IgD-negative memory B cell (primary cell): Measurements from ENCODE around the gene DNAH1. TPM values are rescaled to one million over a fixed set of nuclear protein-coding genes. Genes with fewer than 3 reads are reported as not detected.

ENCODE experiments used
- H3K27ac Mint-ChIP-seq, 3 donors: one replicate each; pipeline ENCODE4 v1.8.0; 2020 to 2022; ENCODE audit warnings: mild to moderate bottlenecking in 3 of 3, mixed read lengths in 3 of 3, moderate library complexity in 1 of 3
- H3K27me3 Mint-ChIP-seq: one replicate; pipeline ENCODE4 v1.8.0; 2021; ENCODE audit warnings: mixed read lengths
- H3K36me3 Mint-ChIP-seq: one replicate; pipeline ENCODE4 v1.8.0; 2020; ENCODE audit warnings: mild to moderate bottlenecking, mixed read lengths
- H3K4me1 Mint-ChIP-seq, 3 donors: one replicate each; pipeline ENCODE4 v1.8.0; 2020 to 2022; ENCODE audit warnings: mixed read lengths in 3 of 3, mild to moderate bottlenecking in 1 of 3
- H3K4me3 Mint-ChIP-seq, 4 donors: one replicate each; pipeline ENCODE4 v1.8.0; 2020 to 2022; ENCODE audit warnings: mild to moderate bottlenecking in 4 of 4, mixed read lengths in 4 of 4, moderate library complexity in 3 of 4
- H3K9me3 Mint-ChIP-seq, 3 donors: one replicate each; pipeline ENCODE4 v1.8.0; 2020 to 2021; ENCODE audit warnings: mixed read lengths in 3 of 3, mild to moderate bottlenecking in 1 of 3
- polyA plus RNA-seq: library from polyadenylated mRNA; unstranded; fragments of 300-500 nt; fragmentation: Illumina TruSeq; gene quantifications from one replicate; pipeline ENCODE4 v1.2.3, GENCODE V29; 2021

The DNAH1 gene
- polyA plus RNA-seq, 1 donor from 2014 or later: 1.1 TPM

DNA sequence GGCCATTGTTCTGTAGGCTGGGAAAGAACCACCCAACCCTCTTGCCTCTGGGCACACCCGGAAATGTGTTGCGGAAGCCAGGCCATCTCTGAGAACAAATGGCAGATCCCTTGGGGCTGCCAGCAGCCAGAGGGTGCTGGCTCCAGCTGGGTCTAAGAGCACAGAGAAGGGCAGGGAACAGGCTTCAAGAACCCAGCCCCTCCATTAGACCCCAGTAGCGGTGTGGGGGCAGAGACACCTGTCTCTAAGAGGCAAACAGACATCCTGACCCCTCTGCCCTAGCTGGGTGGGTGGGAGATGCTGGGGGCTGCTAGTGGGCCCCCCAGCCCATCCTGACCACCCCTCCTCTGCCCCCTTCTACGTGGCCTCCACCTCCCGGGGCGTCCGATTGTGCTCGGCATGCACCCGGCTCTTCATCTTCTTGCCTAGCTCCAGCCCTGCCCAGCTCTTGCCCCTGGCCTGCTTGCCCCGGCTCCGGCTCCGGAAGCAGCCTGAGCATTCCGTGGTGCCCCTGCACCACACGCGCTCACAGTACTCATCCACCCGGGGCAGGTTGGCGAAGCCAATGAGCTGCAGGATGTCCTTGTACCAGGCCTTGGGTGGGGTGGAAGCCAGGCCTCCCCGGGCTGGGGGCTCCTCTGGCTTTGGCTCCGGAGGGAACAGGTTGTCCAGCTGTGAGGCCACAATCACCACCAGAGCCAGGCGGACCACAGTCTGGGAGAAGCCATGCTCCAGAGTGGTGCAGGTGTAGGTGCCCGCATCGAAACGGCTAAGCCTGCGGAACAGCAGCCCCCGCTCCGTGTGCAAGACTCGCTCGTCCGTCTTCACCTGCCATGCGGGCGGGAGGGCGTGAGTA, 119.4 kb downstream of the DNAH1 start:
- Mint-ChIP-seq H3K27me3 (no peaks in the 10 kb centered on the region), H3K36me3 (no peaks in the 10 kb centered on the region), H3K4me3 (peak overlapping the region in 2 of 4 donors; percentile 15 to 76), H3K9me3 (no peaks in the 10 kb centered on the region), H3K27ac (no peak overlapping the region), H3K4me1 (peaks cover 0 to 6% (median 5%) of the 10 kb centered on the region in 3 donors)

DNA sequence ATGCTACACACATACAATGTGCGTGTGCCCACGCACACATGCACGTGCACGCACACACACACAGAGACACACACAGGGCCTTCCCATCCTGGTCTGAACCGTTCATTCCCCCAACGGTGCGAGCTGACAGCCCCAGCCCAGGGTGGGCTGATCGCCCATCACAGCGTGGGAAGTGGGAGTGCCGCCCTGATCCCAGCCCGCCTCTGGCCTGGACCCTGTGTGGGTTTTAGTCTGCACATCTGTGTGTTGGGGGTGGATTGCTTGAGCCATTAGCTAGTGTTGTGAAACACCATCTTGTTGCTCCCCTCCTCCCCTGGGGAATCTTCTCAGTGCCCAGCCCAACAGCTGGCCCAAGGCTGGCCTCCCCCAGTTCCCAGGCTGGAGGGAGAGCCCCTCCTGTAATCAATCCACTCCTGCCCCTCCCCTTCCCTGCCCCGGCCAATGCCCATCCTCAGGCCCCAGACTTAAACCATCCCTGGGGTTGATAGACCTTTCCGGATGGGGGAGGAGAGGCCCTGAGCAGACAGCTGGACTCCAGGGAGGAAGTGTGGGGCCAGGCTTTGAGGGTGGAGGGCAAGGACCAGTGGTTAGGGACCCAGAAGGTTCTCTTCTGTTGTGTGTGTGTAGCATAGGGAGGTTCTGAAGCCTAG, 120.5 kb downstream of the DNAH1 start:
- Mint-ChIP-seq H3K36me3 (no peaks in the 10 kb centered on the region), H3K9me3 (no peaks in the 10 kb centered on the region), H3K4me1 (peaks cover 0 to 6% (median 5%) of the 10 kb centered on the region in 3 donors), H3K4me3 (no peak overlapping the region), H3K27me3 (no peaks in the 10 kb centered on the region), H3K27ac (no peak overlapping the region)

DNA sequence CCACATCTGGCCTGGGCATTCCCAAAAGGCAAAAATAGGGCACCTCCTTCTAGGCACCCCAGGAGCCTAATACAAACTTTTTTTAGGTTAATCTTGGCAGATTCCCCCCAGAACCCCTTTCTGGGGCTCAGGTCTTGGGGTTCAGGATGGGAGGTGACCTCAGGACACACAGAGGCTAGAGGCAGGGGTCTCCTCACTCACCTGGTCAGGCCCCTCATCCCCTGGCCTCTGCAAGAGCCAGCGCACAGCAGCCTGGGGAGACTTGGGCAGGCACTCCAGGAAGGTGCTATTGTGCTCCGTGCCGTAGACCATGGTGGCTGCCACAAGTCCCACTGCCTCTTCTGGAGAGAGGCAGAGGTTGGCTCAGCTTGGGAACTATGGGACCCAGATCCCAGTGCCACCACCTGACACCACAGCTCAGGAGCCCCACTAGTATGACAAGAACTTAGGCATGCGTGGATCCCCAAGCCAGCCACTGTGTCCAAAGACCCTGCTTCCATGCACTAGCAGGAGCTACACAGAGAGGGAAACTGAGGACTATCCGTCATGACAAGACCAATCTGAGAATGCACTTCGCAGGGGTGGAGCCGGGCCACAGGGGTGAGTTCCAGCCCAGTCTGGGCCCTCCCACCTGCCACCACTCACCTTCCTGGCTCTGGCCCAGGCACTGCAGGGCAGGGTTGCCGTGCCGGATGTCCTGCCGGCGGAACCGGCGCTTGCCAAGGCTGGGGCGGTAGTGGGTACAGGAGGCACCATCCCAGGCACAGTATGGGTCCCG, 121.4 kb downstream of the DNAH1 start:
- Mint-ChIP-seq H3K27ac (no peak overlapping the region), H3K4me3 (no peak overlapping the region)

DNA sequence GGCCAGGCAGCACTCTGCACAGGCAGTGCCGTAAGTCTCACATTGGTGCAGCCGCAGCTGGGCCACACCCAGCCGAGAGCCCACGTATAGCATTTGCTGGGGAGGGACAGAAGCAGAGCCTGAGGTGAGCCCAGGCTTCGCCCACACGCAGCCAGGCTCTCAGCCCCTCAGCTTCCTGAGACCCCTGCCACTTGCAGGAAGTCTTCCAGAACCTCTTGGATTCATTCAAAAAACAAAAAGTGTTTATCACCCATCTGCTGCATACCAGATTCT, 121.9 kb downstream of the DNAH1 start:
- peaks cover 0 to 3% (median 3%) of the 10 kb centered on the region in 3 donors for H3K4me1 Mint-ChIP-seq
- H3K4me3 Mint-ChIP-seq: no peak overlapping the region
- H3K36me3 Mint-ChIP-seq: no peaks in the 10 kb centered on the region
- H3K27me3 Mint-ChIP-seq: no peaks in the 10 kb centered on the region
- H3K9me3 Mint-ChIP-seq: no peaks in the 10 kb centered on the region
- no peak overlapping the region for H3K27ac Mint-ChIP-seq

More for the DNA sequence above, 121.4 kb downstream of the DNAH1 start:
- Mint-ChIP-seq H3K4me1 (peaks cover 0 to 6% (median 5%) of the 10 kb centered on the region in 3 donors), H3K9me3 (no peaks in the 10 kb centered on the region), H3K36me3 (no peaks in the 10 kb centered on the region), H3K27me3 (no peaks in the 10 kb centered on the region)

DNA sequence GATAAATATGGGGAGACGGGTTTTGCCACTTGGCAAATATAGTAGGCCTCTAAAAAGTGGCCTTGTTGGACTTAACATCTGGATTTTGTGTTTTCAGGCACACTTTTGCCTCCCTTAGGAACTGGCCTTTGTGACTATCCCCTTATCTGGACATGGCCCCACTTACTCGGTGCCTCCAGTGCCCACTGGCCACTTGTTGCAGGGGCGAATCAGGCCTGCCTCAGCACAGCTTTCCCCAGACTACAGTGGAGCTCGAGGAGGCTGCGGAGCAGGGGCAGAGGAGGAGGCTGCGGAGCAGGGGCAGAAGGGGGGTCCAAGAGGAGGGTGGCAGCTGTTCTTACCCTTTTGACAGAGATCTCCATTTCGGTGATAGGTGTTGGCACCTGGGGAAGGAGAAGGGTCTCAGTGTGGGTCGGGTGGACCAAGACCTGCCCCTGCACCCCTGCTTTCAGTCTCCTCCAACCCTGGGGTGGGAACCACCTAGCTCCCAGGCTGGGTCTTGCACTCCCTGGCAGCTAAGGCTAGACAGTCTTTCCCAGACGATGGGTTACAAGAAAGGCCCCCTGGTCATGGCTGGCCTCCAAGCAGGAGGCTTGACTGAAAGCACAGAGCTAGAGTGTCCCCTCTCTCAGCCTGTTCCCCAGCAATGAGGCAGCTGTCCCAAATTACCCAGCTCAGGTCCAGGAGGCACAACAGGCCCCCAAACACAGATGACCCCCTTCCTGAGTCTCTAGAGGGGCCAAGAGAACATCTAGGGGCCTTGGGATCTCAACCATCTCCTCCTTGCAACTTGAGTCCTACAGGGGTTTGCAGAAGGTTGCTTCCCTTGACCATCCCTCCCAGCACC, 122.7 kb downstream of the DNAH1 start:
- Mint-ChIP-seq H3K9me3 (no peaks in the 10 kb centered on the region), H3K27ac (no peak overlapping the region), H3K4me1 (no peaks in the 10 kb centered on the region), H3K27me3 (no peaks in the 10 kb centered on the region), H3K36me3 (no peaks in the 10 kb centered on the region), H3K4me3 (no peak overlapping the region)

DNA sequence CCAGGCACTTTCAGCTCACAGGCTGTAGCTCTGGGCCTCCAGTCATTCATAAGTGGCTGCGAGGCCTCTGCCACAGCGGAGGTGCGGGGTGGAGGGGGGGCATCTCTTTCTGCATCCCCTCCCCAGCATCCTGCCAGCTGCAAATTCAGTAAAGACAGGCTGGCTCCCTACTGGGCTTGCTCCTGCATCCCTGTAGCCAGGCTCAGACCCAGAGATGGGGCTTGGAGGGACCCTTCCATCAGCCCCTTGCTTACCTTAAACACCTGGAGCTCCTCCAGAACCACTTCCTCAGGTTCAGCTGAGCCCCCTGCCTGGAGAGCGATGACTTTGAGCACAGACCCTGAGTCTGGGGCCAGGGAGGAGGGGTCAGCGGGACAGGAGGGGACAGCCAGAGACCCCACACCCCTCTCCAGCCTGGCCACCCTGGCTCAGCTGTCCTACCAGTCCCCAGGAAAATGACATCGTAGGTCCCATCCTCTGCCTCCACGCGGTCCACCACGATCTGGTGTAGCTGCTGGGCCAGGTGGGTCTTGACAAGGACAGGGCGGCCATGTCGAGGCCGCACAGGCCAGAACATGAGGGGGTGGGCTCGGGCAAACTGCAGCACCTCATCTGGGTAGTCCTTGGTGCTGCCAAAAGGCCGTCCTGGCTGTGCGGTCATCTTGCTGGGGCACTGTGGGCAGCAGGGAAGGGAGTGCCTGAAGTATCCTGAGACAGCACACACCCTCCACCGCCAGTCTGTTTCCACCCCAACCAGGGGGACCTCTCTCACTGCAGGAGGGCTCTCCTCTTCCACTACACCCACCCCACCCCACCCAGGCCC, 123.5 kb downstream of the DNAH1 start:
- no peak overlapping the region for H3K27ac Mint-ChIP-seq
- H3K36me3 Mint-ChIP-seq: no peaks in the 10 kb centered on the region
- peaks cover 0 to under 1% (median 0%) of the 10 kb centered on the region in 3 donors for H3K4me1 Mint-ChIP-seq
- no peaks in the 10 kb centered on the region for H3K27me3 Mint-ChIP-seq
- no peak overlapping the region for H3K4me3 Mint-ChIP-seq
- H3K9me3 Mint-ChIP-seq: no peaks in the 10 kb centered on the region

DNA sequence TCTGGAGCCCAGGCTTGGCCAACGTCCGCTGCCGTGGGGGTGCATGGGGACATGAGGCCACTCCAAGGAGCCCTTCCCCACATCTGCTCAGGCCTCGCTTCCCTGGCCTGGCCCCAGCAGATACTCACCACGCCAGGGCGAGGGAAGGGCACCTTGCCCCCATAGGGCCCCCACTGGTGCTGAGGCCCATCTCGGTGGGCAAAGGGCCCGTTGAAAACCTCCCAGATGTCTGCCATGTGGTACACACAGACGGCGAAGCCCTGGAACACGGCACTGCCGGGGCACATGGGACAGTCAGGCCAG, 124.1 kb downstream of the DNAH1 start:
- Mint-ChIP-seq H3K27ac (no peak overlapping the region), H3K9me3 (no peaks in the 10 kb centered on the region), H3K4me3 (no peak overlapping the region), H3K36me3 (no peaks in the 10 kb centered on the region), H3K4me1 (peaks cover 2 to 4% (median 3%) of the 10 kb centered on the region in 3 donors), H3K27me3 (no peaks in the 10 kb centered on the region)

DNA sequence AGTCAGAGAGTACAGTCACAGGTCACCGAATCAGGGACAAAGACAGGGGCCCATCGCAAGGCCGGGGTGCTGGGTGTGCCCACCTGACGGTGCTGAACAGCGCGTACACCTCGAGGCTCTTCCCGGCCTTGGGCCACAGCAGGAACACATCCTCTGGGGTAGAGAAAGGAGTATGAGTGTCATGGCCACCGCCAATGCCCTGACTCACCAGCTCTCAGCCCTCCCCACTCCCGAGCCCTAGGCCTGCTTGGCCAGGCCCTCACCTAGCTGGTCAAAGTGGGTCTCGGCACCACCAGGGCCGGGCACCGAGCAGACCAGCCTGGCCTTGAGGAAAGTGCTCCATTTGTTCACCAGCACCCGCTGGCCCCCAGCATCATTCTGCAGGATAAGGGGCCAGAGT, 124.6 kb downstream of the DNAH1 start:
- Mint-ChIP-seq H3K4me1 (peaks cover 2 to 4% (median 4%) of the 10 kb centered on the region in 3 donors), H3K27ac (no peak overlapping the region), H3K36me3 (no peaks in the 10 kb centered on the region), H3K4me3 (no peak overlapping the region), H3K27me3 (no peaks in the 10 kb centered on the region), H3K9me3 (no peaks in the 10 kb centered on the region)

DNA sequence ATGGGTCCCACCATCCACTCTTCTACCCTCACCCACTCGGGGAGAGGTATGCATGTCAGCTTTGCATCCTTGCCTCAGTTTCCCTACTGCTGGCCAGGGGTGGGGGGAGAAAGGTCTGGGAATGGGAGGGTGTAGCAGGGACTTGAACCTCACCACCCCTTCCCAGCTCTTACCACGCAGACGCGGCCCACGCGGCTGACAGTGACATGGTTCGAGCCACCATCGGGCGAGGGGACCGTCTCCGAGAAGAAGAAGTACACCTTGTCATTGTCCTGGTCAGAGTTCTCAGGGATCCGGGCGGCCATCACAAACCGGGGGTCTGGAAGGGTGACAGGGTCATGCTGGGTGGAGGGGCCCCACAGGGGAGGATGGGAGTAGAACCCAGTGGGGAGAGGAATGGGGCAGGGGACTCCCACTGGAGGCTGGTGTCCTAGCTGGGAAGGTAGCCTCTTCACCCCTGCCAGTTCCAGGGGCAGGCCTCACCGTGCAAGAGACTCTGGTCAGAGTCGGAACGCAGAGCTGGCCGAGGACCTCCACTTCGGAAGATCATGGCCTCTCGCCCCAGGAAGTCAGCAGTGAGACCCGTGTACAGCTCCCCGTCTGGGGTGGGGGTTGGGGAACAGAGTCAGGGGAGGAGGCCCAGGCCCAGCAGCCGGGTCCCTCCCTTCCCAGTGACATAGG, 125.1 kb downstream of the DNAH1 start:
- H3K4me3 Mint-ChIP-seq: no peak overlapping the region
- no peaks in the 10 kb centered on the region for H3K36me3 Mint-ChIP-seq
- no peak overlapping the region for H3K27ac Mint-ChIP-seq
- no peaks in the 10 kb centered on the region for H3K9me3 Mint-ChIP-seq
- H3K27me3 Mint-ChIP-seq: no peaks in the 10 kb centered on the region
- H3K4me1 Mint-ChIP-seq: peaks cover 2 to 4% (median 4%) of the 10 kb centered on the region in 3 donors

DNA sequence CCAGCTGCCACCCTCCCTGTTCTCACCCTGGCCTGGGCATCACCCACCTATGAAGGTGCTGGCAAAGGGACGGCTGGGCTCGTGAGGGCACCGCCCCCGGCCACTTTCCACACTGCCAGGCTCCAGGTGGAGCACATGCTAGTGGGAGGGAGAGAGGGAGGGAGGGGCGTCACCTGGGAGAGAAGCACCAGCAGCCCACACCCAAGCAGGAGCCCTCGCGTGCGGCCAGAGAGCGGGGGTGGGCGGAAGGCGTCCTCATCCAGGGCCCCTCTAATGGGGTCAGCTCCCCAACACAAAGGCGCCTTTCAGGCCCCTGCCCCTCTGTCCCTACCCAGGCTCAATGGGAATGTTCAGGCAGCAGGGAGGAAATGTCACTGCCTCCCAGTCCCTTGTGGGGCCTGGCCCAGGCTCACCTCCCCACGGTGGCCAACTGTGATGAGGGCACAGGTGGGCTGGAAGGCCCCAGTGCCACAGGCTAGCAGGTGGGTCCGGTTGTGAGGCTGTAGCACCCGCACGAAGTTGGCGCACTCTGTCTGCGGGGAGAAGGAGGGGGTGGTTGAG, 125.7 kb downstream of the DNAH1 start:
- no peaks in the 10 kb centered on the region for H3K9me3 Mint-ChIP-seq

DNA sequence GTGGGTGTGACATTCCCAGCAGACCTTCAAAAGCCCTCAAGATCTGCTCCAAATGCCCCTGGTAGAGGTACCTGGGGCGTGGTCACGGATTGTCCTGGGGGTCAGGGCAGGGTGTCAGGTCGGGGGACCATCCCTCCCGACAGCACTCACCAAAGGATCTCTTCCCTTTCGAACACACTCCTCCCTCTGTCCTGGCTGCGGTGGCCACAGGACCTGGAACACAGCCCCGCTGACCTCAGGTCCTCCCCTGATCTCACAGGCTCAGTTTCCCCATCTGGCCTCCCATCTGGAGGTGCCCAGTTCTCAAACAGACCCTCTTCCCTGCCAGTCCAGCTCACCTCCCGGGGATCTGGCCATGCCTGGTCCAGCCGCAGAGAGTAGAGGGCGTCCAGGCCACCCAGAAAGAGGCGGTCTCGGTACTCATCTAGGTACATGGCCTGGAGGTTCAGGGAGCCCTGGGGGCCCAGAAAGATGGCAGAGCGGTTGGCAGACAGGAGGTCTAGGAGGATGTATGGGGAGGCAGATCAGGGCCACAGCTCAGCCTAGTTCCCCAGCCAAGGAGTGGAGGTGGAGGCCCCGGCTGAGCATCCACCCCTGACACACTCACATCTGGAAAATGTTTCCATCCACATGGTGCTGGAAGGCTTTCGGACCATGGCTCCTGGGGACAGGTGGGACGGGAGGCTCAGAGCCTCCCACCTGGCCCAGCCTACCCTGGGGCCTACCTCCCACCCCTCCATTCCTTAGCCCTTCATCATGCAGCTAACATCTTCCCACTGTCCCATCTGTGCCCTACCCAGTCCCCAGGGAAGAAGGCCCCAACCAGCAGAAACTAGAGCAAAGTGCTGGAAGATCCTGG, 126.5 kb downstream of the DNAH1 start:
- Mint-ChIP-seq H3K36me3 (no peaks in the 10 kb centered on the region), H3K27me3 (no peaks in the 10 kb centered on the region), H3K9me3 (no peaks in the 10 kb centered on the region), H3K27ac (no peak overlapping the region), H3K4me3 (no peak overlapping the region), H3K4me1 (peaks cover 6 to 9% (median 7%) of the 10 kb centered on the region in 3 donors)

More for the DNA sequence above, 125.7 kb downstream of the DNAH1 start:
- Mint-ChIP-seq H3K36me3 (no peaks in the 10 kb centered on the region), H3K4me3 (no peak overlapping the region), H3K27ac (no peak overlapping the region), H3K4me1 (peaks cover 2 to 5% (median 4%) of the 10 kb centered on the region in 3 donors), H3K27me3 (no peaks in the 10 kb centered on the region)

DNA sequence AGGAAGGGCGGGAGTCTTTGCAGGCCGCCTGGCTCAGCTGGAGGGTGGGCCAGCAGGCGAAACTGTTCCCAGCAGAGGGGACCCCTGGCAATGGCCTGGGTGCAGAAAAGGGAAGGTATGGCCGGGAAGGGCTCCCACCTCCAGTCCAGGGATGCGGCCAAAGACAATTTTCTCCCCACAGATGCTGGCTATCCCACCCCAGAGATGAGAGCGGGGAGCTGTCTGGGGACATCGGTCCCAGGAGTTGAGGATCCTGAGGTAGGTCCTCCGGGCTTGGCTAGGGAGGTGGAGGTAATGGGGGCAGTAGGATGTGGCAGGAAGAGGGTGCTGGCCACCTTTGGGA, 127.1 kb downstream of the DNAH1 start:
- Mint-ChIP-seq H3K4me3 (no peak overlapping the region), H3K27me3 (no peaks in the 10 kb centered on the region), H3K36me3 (no peaks in the 10 kb centered on the region), H3K4me1 (peaks cover 6 to 9% (median 7%) of the 10 kb centered on the region in 3 donors), H3K9me3 (no peaks in the 10 kb centered on the region), H3K27ac (no peak overlapping the region)
